ENCODE measurements around the gene LONP1. TPM values are rescaled to one million over a fixed set of nuclear protein-coding genes. Genes with fewer than 3 reads are reported as not detected.
"Not testable (repeated sequence)": the region's sequence is repeated elsewhere in the genome, so short reads cannot be mapped to it uniquely, and the experiment has no call there.

LONP1 gene
- total and polyA plus RNA-seq, 10 donors = 29.2 to 65.8 (median 46.1) TPM

- H3K9me3 ChIP-seq = peaks cover 0 to 3% (median 0%) of the 10 kb centered on the region in 8 donors
- no peak overlapping the region for H3K4me3 ChIP-seq
- H3K36me3 ChIP-seq = no peaks in the 10 kb centered on the region
- no peak for DNase-seq
- no peaks in the 10 kb centered on the region for H3K4me1 ChIP-seq
- intact Hi-C loops (cut with DNase I; ENCODE audit: low total_unique reads) = no loop called here
- H3K27ac ChIP-seq = no peak overlapping the region
- peaks cover 0 to 20% (median 0%) of the 10 kb centered on the region in 7 donors for H3K27me3 ChIP-seq (replicated peaks in 1 of 7)
- TF ChIP-seq POLR2A (IDR thresholded peaks at IDR 0.05) = no peak
- TF ChIP-seq, protein P1, sequence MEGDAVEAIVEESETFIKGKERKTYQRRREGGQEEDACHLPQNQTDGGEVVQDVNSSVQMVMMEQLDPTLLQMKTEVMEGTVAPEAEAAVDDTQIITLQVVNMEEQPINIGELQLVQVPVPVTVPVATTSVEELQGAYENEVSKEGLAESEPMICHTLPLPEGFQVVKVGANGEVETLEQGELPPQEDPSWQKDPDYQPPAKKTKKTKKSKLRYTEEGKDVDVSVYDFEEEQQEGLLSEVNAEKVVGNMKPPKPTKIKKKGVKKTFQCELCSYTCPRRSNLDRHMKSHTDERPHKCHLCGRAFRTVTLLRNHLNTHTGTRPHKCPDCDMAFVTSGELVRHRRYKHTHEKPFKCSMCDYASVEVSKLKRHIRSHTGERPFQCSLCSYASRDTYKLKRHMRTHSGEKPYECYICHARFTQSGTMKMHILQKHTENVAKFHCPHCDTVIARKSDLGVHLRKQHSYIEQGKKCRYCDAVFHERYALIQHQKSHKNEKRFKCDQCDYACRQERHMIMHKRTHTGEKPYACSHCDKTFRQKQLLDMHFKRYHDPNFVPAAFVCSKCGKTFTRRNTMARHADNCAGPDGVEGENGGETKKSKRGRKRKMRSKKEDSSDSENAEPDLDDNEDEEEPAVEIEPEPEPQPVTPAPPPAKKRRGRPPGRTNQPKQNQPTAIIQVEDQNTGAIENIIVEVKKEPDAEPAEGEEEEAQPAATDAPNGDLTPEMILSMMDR (IDR thresholded peaks at IDR 0.05 in 8 of 11, conservative IDR thresholded peaks at IDR 0.05 in 3 of 11) = no peak
- TF ChIP-seq POLR2AphosphoS5 (IDR thresholded peaks at IDR 0.05) = no peak
Observed at GRCh38 chr19:5743630-5744029, 23.7 kb upstream of the LONP1 start.

- H3K9me3 ChIP-seq = peaks cover 0 to 3% (median 0%) of the 10 kb centered on the region in 8 donors
- H3K4me3 ChIP-seq = no peak overlapping the region
- no peak for DNase-seq
- H3K27me3 ChIP-seq (replicated peaks in 1 of 7) = peaks cover 0 to 9% (median 0%) of the 10 kb centered on the region in 7 donors
- no peak overlapping the region for H3K27ac ChIP-seq
- intact Hi-C loops (cut with DNase I; ENCODE audit: low total_unique reads) = no loop called here
- no peaks in the 10 kb centered on the region for H3K36me3 ChIP-seq
- WGBS, 5 donors = 87 to 91% (median 87%) methylated on average over 19 of the region's 19 CpGs
- TF ChIP-seq POLR2AphosphoS5 (IDR thresholded peaks at IDR 0.05) = no peak
- TF ChIP-seq, protein P1 (IDR thresholded peaks at IDR 0.05 in 8 of 11, conservative IDR thresholded peaks at IDR 0.05 in 3 of 11) = no peak
- TF ChIP-seq POLR2A (IDR thresholded peaks at IDR 0.05) = no peak
- H3K4me1 ChIP-seq = no peaks in the 10 kb centered on the region
Observed at GRCh38 chr19:5742051-5742450, 22.1 kb upstream of the LONP1 start.

DNA sequence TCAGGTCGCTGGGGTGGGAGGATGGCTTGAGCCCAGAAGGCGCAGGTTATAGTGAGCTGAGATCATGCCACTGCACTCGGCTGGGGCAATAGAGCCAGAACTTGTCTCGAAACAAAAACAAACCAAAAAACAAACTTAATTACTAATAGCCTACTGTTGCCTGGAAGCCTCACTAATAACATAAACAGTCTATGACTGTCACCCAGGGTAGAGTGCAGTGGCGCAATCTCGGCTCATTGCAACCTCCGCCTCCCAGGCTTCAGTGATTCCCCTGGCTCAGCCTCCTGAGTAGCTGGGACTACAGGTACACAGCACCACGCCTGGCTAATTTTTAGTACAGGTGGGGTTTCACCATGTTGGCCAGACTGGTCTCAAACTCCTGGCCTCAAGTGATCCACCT is 18.5 kb upstream of the LONP1 start:
- no peak for TF ChIP-seq POLR2AphosphoS5 (IDR thresholded peaks at IDR 0.05)
- no peak for TF ChIP-seq POLR2A (IDR thresholded peaks at IDR 0.05)
- TF ChIP-seq, protein P1 (IDR thresholded peaks at IDR 0.05 in 8 of 11, conservative IDR thresholded peaks at IDR 0.05 in 3 of 11) = no peak
- Histone ChIP-seq H3K36me3 (no peaks in the 10 kb centered on the region), H3K4me3 (no peak overlapping the region), H3K9me3 (peaks cover 0 to 3% (median 0%) of the 10 kb centered on the region in 8 donors), H3K27me3 (replicated peaks in 1 of 7) (peaks cover 0 to 13% (median 0%) of the 10 kb centered on the region in 7 donors), H3K4me1 (no peaks in the 10 kb centered on the region), H3K27ac (no peak overlapping the region)
- 79 to 86% (median 85%) methylated on average over 8 of the region's 8 CpGs for WGBS, 5 donors
- intact Hi-C loops (cut with DNase I; ENCODE audit: low total_unique reads) = no loop called here
- no peak for DNase-seq

- intact Hi-C loops (cut with DNase I; ENCODE audit: low total_unique reads); H3K27ac ChIP-seq; H3K4me1 ChIP-seq; H3K36me3 ChIP-seq; DNase-seq; H3K4me3 ChIP-seq: not testable (repeated sequence)
- WGBS, 5 donors = 79 to 93% (median 84%) methylated on average over 2 of the region's 2 CpGs
- H3K9me3 ChIP-seq = peaks cover 0 to 21% (median 12%) of the 10 kb centered on the region in 8 donors
- peaks cover 0 to 13% (median 0%) of the 10 kb centered on the region in 7 donors for H3K27me3 ChIP-seq (replicated peaks in 1 of 7)
Observed at GRCh38 chr19:5733172-5733571, 13.2 kb upstream of the LONP1 start.
